ENCODE measurements around the gene MSI2. TPM values are rescaled to one million over a fixed set of nuclear protein-coding genes. Genes with fewer than 3 reads are reported as not detected.

Gene MSI2
- total RNA-seq, 3 donors from 2014 or later = 40.6 to 56.2 (median 54.3) TPM

DNA sequence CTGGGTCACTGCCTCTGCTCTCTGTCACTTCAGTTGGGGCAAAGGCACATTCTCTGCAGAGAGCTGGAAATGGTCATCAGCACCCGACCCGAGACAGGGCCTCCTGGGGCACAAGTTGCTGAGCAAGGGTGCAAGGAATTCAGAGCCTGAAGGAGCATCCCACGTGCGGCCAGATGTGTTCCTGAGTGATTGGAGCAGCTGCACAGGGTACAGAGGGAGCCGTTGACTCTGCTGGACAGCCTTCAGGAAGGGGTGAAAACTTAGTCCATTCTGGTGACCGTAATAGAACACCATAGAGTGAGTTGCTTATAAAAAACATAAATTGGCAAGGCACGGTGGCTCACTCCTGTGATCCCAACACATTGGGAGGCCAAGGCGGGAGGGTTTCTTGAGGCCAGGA lies 382.0 kb downstream of the MSI2 start:
- Mint-ChIP-seq H3K9me3 (no peaks in the 10 kb centered on the region), H3K4me1 (ENCODE audit: low read depth) (peaks cover 3% of the 10 kb centered on the region), H3K4me3 (no peak overlapping the region), H3K27me3 (ENCODE audit: low read depth) (no peaks in the 10 kb centered on the region), H3K36me3 (ENCODE audit: insufficient read depth) (peaks cover 21% of the 10 kb centered on the region)
- no peak for ATAC-seq
- DNase-seq = no peak

DNA sequence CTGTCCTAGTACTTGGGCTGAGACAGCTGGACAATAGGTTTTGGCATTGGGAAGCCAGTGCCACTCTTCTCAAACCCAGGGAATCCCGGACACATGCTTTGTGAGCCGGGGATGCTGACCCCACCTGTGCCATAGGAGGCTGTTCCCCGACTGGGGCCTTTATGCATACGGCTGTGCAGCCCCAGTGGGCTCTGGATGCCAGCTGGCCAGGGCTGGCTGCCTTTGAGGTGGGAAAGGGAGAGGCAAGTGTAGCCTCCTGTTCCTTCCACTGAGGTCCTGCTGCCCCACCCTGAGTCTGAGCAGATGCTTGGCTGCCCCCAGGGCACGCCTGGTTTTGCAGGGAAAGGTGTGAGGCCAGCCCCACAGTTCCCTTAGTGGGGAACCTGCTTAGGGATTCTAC lies 383.1 kb downstream of the MSI2 start:
- peaks cover 3% of the 10 kb centered on the region for H3K4me1 Mint-ChIP-seq (ENCODE audit: low read depth)
- H3K27me3 Mint-ChIP-seq (ENCODE audit: low read depth) = no peaks in the 10 kb centered on the region

DNA sequence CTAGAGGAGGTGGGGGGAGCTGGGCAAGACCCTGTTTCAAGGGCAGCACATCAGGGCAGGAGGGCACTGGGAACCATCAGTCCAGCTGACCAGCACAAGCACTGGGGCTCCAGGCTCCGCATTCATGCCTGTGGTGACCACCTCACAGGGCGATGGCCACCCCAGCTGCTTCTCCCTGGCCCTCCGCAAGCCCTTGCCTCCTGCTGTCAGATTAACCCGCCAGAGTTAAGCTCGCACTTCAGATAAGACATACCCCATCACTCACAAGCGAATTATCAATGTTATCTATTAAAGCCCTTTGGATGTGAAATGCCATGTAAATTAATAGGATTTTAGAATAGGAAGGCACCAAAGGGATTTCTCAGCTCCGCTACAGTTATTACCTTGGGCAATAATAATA lies 383.8 kb downstream of the MSI2 start:
- Mint-ChIP-seq H3K4me3 (no peak overlapping the region), H3K36me3 (ENCODE audit: insufficient read depth) (peaks cover 17% of the 10 kb centered on the region), H3K9me3 (no peaks in the 10 kb centered on the region), H3K4me1 (ENCODE audit: low read depth) (peaks cover 3% of the 10 kb centered on the region), H3K27me3 (ENCODE audit: low read depth) (no peaks in the 10 kb centered on the region)
- ATAC-seq = no peak
- no peak for DNase-seq

More for the DNA sequence above, 383.1 kb downstream of the MSI2 start:
- H3K9me3 Mint-ChIP-seq = no peaks in the 10 kb centered on the region
- ATAC-seq = no peak
- peaks cover 20% of the 10 kb centered on the region for H3K36me3 Mint-ChIP-seq (ENCODE audit: insufficient read depth)
- no peak overlapping the region for H3K4me3 Mint-ChIP-seq
- DNase-seq = no peak

DNA sequence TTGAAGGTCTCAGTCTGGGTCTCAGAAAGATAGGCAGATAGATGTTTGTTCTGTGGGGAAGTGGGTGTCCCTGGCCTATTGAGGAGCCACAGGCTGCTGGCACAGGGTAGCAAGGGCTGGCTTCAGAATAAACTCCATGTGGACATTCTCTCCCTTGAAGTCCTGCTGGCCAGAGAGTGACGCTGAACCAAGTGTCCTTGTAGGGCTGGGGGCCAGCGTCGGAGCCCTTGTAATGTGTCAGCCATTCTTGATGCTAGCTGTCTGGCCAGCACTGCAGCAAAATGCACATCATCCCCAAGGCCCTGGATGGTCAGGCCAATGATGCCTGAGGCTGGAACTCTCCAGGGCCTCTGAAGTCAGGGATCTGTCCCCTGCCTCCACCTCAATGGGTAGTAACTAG lies 385.4 kb downstream of the MSI2 start:
- H3K4me3 Mint-ChIP-seq = no peak overlapping the region
- peaks cover 6% of the 10 kb centered on the region for H3K4me1 Mint-ChIP-seq (ENCODE audit: low read depth)
- DNase-seq (no peak), ATAC-seq (no peak)
- no peaks in the 10 kb centered on the region for H3K27me3 Mint-ChIP-seq (ENCODE audit: low read depth)
- no peaks in the 10 kb centered on the region for H3K9me3 Mint-ChIP-seq
- peaks cover 14% of the 10 kb centered on the region for H3K36me3 Mint-ChIP-seq (ENCODE audit: insufficient read depth)

DNA sequence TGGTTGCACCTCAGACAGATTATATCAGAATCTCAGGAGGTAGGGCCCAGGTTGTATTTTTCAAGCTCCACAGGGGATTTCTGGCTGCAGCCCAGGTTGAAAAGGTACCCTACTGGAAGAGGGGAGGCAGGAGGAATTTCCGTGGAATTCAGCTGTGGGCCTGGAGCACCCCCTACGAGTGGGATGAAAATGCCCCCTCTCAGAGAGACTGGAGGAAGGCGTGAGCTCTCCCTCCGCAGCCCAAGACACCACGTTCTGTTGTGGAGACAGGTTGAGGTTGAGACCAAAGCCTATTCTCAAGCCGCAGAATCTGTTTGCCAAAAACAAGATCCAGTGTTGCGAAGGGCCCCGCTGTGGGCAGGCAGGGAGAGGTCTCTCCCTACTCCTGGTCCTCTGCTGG lies 386.7 kb downstream of the MSI2 start:
- Mint-ChIP-seq H3K4me3 (no peak overlapping the region), H3K27me3 (ENCODE audit: low read depth) (no peaks in the 10 kb centered on the region), H3K36me3 (ENCODE audit: insufficient read depth) (peaks cover 9% of the 10 kb centered on the region), H3K4me1 (ENCODE audit: low read depth) (peaks cover 6% of the 10 kb centered on the region), H3K9me3 (no peaks in the 10 kb centered on the region)
- DNase-seq (no peak), ATAC-seq (no peak)

DNA sequence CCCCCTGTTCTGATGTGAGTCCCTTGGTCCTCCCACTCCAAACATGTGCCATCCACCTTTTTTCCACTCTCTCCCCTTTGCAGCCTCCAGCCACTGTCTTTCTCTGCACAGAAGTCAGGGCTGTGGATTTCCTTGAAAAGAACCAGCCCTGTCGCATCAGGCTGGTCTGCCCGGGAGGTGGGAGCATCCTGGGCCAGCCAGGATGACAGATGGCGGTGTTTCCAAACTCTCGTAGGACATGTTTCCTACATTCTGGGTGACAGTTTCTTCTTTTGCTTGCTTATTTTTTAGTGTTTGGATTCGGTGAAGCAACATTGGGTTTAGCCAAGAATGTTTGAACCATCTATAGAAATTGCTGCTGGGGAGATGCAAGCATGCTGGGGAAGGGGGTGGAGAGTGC lies 388.0 kb downstream of the MSI2 start:
- peaks cover 7% of the 10 kb centered on the region for H3K36me3 Mint-ChIP-seq (ENCODE audit: insufficient read depth)
- H3K4me3 Mint-ChIP-seq = no peak overlapping the region
- H3K9me3 Mint-ChIP-seq = no peaks in the 10 kb centered on the region
- no peak for ATAC-seq
- DNase-seq = no peak
- H3K4me1 Mint-ChIP-seq (ENCODE audit: low read depth) = peaks cover 6% of the 10 kb centered on the region
- no peaks in the 10 kb centered on the region for H3K27me3 Mint-ChIP-seq (ENCODE audit: low read depth)

DNA sequence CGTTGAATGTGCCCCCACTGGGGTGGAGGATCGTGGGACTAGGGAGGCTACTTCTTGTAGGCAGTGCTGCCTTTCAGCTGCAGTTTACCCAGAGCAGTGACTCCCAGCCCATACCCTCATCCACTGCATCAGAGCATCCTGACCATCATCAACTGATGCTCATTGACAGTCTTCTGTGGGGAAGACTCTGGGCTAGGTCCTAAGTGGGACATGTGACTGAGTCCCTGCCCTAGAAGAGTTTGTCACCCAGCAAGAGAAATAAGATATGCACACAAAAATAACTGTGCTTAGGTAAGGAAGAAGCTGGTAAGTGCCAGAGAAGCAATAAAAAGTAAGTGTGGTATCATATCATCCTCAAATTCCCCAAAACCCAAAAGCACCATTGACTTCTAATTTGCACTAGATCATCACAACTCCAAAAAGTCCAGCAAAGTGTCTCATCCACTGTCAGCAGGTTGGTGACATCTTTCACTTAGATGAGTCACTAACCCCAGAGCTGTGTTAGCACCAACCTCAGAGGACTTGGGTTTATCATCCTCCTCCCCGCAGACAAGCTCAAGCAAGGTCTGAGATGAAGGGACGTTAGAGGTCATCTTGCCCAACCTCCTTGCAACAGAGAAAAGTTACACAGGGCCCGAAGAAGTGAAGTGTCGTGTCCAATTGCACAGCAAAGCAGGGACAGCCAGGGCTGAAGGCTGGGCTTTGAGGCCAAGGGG lies 389.8 kb downstream of the MSI2 start:
- Mint-ChIP-seq H3K4me1 (ENCODE audit: low read depth) (peaks cover 6% of the 10 kb centered on the region), H3K27me3 (ENCODE audit: low read depth) (no peaks in the 10 kb centered on the region), H3K9me3 (no peaks in the 10 kb centered on the region), H3K36me3 (ENCODE audit: insufficient read depth) (peaks cover 6% of the 10 kb centered on the region), H3K4me3 (no peak overlapping the region)
- ATAC-seq (peak; percentile 86 to 91), DNase-seq (no peak)

DNA sequence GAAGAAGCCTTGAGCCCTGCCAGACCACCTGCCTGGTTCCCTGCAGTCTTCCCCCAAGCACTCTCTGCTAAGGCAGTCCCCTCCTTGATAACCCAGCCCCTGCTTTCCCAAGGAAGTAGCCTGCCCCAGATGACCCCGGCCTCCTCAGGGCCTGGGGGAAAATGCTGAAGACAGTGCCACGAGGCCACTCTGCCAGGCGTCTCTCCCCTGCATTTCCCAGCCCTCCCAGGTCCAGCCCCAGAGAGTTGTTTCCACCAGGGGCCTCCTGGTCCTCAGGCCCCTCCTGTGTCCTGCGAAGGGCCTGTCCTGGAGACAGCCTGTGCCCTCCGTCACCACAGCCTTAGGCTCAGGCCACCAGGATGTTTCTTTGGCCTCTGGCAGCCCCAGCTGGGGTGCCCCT lies 392.4 kb downstream of the MSI2 start:
- Mint-ChIP-seq H3K27me3 (ENCODE audit: low read depth) (no peaks in the 10 kb centered on the region), H3K36me3 (ENCODE audit: insufficient read depth) (peaks cover 5% of the 10 kb centered on the region)
- ATAC-seq = no peak

DNA sequence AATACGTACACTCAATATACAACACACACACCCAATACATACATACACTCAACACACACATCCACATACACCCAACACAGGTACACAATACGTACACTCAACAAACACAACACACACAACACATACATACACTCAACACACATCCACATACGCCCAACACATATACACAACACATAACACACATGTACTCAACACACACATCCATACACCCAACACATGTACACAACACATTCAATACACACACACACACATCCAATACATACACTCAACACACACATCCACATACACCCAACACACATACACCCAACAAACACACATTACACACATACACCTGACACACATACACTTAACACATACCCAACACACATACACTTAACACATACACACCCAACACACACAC lies 392.9 kb downstream of the MSI2 start:
- no peaks in the 10 kb centered on the region for H3K27me3 Mint-ChIP-seq (ENCODE audit: low read depth)
- peaks cover 6% of the 10 kb centered on the region for H3K36me3 Mint-ChIP-seq (ENCODE audit: insufficient read depth)
- no peaks in the 10 kb centered on the region for H3K9me3 Mint-ChIP-seq
- no peak for ATAC-seq
- H3K4me1 Mint-ChIP-seq (ENCODE audit: low read depth) = peaks cover 7% of the 10 kb centered on the region
- H3K4me3 Mint-ChIP-seq = no peak overlapping the region
- DNase-seq = no peak

More for the DNA sequence above, 392.4 kb downstream of the MSI2 start:
- H3K4me3 Mint-ChIP-seq = no peak overlapping the region
- H3K9me3 Mint-ChIP-seq = no peaks in the 10 kb centered on the region
- peaks cover 6% of the 10 kb centered on the region for H3K4me1 Mint-ChIP-seq (ENCODE audit: low read depth)
- no peak for DNase-seq

DNA sequence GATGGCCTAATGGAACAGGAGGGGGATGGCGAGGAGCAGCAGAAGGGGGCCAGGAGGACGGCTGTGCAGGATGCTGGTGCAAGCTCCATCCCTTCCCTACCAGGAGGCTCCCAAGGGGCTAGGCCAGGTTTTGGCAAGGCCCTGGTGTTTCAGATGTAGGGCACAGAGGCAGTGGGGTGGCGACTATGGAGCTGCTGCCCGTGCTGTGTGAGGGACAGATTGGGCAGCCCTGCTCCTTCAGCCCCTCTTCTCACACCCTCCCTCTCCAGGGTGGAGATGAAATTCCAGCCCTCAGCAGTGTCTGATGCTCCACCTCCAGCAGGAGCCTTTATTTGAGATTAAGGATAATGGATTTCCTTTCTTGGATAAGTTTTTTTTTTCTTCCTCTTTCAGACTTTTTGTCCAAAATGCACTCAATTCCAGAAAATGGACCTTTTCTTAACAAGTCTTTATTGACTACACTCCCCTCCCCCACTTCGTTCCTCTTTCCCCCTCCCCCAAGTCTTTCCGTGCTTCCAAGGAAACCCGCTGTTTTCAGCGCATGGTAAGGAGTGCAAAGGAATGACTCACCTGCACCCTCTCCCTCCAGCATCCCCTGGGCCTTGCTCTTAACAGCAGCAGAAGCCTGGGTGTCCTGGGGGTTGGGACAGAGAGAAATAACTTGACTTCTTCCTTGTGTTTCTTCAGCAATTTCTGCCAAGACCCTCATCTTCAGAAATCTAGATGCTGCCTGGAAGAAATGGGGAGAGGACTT lies 393.6 kb downstream of the MSI2 start:
- DNase-seq = no peak
- Mint-ChIP-seq H3K4me3 (no peak overlapping the region), H3K36me3 (ENCODE audit: insufficient read depth) (peaks cover 5% of the 10 kb centered on the region), H3K27me3 (ENCODE audit: low read depth) (no peaks in the 10 kb centered on the region), H3K4me1 (ENCODE audit: low read depth) (peaks cover 8% of the 10 kb centered on the region), H3K9me3 (no peaks in the 10 kb centered on the region)
- ATAC-seq = no peak

DNA sequence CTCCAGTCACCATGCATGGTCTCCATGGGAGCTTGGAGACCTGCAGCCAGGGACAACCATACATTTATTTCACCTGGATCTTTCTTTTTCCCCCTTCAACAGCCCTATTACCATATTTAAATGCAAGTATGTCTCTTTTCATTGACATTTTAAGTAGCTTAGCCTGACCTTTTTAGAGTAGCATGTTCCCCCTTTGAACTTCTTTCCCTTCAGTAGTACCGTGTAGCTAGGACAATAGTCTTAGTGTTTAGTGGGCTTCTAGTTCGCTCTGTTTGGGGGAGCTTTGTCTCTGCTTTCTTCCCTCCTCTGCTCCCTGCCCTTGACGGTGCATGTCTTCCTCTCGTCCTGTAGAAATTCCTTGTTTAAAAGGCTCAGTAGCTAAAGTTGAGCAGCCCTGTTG lies 394.2 kb downstream of the MSI2 start:
- no peaks in the 10 kb centered on the region for H3K27me3 Mint-ChIP-seq (ENCODE audit: low read depth)
- H3K4me1 Mint-ChIP-seq (ENCODE audit: low read depth) = peaks cover 8% of the 10 kb centered on the region
- ATAC-seq (no peak), DNase-seq (no peak)
- no peaks in the 10 kb centered on the region for H3K9me3 Mint-ChIP-seq
- H3K4me3 Mint-ChIP-seq = no peak overlapping the region
- peaks cover 5% of the 10 kb centered on the region for H3K36me3 Mint-ChIP-seq (ENCODE audit: insufficient read depth)

DNA sequence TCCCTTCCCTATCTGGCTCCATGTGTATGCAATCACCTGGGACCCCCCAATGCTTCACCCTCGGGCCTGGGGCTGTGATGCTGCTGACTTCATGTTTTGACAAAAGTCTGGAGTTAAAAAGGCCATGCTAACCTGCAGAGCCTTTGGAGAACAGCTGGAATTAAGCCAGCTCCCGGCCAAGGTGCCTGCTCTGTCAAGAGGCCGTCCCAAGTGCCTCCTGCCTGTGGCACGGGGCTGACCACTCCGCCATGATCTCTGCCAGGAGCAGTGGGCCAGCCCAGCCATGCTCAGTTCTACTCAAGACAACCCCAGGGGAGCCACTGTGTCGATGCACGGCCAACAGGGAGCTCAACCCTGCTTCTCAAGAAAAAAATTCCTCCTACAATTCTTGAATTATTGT lies 395.1 kb downstream of the MSI2 start:
- Mint-ChIP-seq H3K36me3 (ENCODE audit: insufficient read depth) (peaks cover 10% of the 10 kb centered on the region), H3K4me3 (no peak overlapping the region), H3K4me1 (ENCODE audit: low read depth) (peaks cover 2% of the 10 kb centered on the region), H3K27me3 (ENCODE audit: low read depth) (no peaks in the 10 kb centered on the region), H3K9me3 (no peaks in the 10 kb centered on the region)
- ATAC-seq (no peak), DNase-seq (no peak)

DNA sequence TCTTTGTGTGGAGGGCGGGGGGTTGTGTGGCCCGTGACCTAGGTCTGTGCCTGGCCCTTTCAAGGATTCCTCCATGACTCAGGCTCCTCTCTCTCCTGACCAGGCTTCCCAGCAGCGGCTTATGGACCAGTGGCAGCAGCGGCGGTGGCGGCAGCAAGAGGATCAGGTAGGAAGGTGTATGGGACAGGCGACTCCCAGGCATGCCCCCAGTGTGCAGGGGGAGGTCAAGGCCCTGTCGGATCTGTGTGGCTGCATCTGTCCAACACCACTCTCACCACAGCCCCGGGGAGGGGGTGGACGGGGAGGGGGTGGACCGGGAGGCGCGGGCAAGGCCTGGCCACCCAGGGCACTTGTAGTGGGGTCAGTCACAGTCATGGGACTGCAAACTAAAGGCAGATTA lies 395.7 kb downstream of the MSI2 start:
- H3K27me3 Mint-ChIP-seq (ENCODE audit: low read depth) = no peaks in the 10 kb centered on the region
- H3K9me3 Mint-ChIP-seq = no peaks in the 10 kb centered on the region
- H3K4me3 Mint-ChIP-seq = no peak overlapping the region
- ATAC-seq (no peak), DNase-seq (no peak)
- peaks cover 10% of the 10 kb centered on the region for H3K36me3 Mint-ChIP-seq (ENCODE audit: insufficient read depth)
- peaks cover 2% of the 10 kb centered on the region for H3K4me1 Mint-ChIP-seq (ENCODE audit: low read depth)

DNA sequence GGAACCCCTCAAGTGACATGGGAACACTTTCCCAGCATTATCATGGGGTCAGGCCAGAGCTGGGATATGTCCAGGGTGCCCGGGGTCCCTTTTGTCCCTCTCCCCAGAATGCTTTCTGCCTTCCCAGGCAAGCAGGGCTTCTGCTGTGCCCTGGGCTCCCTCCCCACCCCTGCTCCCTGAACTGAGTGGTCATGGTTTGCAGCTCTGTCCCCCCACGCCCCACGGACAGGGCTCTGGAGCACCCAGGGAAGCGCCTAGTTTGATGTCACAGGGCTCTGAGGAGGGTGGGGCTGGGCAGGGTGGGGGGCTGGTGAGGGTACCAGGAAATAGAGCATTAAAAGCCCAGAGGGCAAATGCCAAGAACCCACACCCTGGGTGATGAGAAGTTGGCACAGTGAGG lies 396.5 kb downstream of the MSI2 start:
- Mint-ChIP-seq H3K27me3 (ENCODE audit: low read depth) (no peaks in the 10 kb centered on the region), H3K36me3 (ENCODE audit: insufficient read depth) (peaks cover 10% of the 10 kb centered on the region), H3K4me1 (ENCODE audit: low read depth) (peaks cover 2% of the 10 kb centered on the region), H3K9me3 (no peaks in the 10 kb centered on the region), H3K4me3 (no peak overlapping the region)
- ATAC-seq = no peak
- no peak for DNase-seq

DNA sequence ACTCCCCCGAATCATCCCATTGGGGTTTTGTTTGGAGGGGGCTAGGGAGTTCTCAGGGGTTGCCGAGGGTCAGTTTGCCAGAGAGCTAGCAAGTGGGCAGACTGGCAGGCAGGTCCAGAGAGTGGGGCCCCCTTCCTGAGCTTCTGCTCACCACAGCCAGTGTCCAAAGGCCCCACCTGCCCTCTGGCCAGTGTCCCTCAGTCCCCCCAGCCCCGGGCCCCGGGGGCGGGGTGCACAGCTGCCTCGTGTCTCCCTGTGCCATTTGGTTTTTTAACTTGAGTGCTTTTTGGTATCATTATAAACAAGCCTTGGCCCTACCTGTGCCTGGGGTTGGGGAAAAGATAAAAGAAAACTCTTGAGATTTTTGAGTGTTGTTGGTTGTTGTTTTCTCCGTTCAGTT lies 397.0 kb downstream of the MSI2 start:
- Mint-ChIP-seq H3K36me3 (ENCODE audit: insufficient read depth) (peaks cover 10% of the 10 kb centered on the region), H3K27me3 (ENCODE audit: low read depth) (no peaks in the 10 kb centered on the region), H3K9me3 (no peaks in the 10 kb centered on the region), H3K4me1 (ENCODE audit: low read depth) (peaks cover 2% of the 10 kb centered on the region), H3K4me3 (no peak overlapping the region)
- ATAC-seq (no peak), DNase-seq (no peak)

Measured in activated T-cell treated with anti-CD3 and anti-CD28 coated beads, Interleukin-2, amount 50 U/mL, for 4 hours (primary cell).